CD4-positive, alpha-beta T cell (primary cell): ENCODE results near the gene MTM1. TPM values are rescaled to one million over a fixed set of nuclear protein-coding genes. Genes with fewer than 3 reads are reported as not detected.

Source experiments
- ATAC-seq: fragments of 200-7000 bp; cut with Tn5 transposase; one replicate; pipeline ENCODE4 v1.10.0; 2022; ENCODE audit warnings: mild to moderate bottlenecking; ENCODE audit not compliant: poor library complexity
- CTCF ChIA-PET: fragments of 350-600 bp; sonication (Branson Sonifier 250); formaldehyde crosslinking; loops from one replicate; lab custom pipeline; 2021; ENCODE audit warnings: antibody characterized with exemption, inconsistent platforms; lab: Charles Lee
- POLR2A ChIA-PET: fragments of 350-600 bp; sonication (Branson Sonifier 250); formaldehyde crosslinking; loops from one replicate; lab custom pipeline; 2021; ENCODE audit warnings: antibody characterized with exemption, inconsistent platforms; lab: Charles Lee
- DNase-seq, 14 experiments: peaks; one replicate each; pipeline ENCODE4 v3.0.0-alpha.2; 2013 to 2020; ENCODE audit warnings: mixed read lengths in 2 of 14
- H3K27ac ChIP-seq, 2 donors: one replicate each; pipeline versions ENCODE4 v1.5.1 to v1.7.0; 2013; ENCODE audit warnings: low read length in 2 of 2, low read depth in 1 of 2, mild to moderate bottlenecking in 1 of 2
- H3K27me3 ChIP-seq, 2 experiments: 1 replicate in 1 of 2; 2 replicates in 1 of 2; pipeline versions ENCODE4 v1.6.1 to v1.7.0; 2013; ENCODE audit warnings: low read length in 2 of 2, control low read depth in 1 of 2, mild to moderate bottlenecking in 1 of 2, moderate library complexity in 1 of 2; ENCODE audit not compliant: insufficient read depth in 2 of 2, control insufficient read depth in 1 of 2
- H3K36me3 ChIP-seq: one replicate; pipeline ENCODE4 v1.6.1; 2013; ENCODE audit warnings: low read length, control low read depth; ENCODE audit not compliant: insufficient read depth
- H3K4me1 ChIP-seq: one replicate; pipeline ENCODE4 v1.6.1; 2013; ENCODE audit warnings: low read length, control low read depth; ENCODE audit not compliant: insufficient read depth
- H3K4me3 ChIP-seq: one replicate; pipeline ENCODE4 v1.5.1; 2013; ENCODE audit warnings: mild to moderate bottlenecking, low read length, moderate library complexity
- H3K9me3 ChIP-seq, 2 experiments: 1 replicate in 1 of 2; 2 replicates in 1 of 2; pipeline versions ENCODE4 v1.6.1 to v1.7.0; 2013; ENCODE audit warnings: low read length in 2 of 2, mild to moderate bottlenecking in 2 of 2, control low read depth in 1 of 2, moderate library complexity in 1 of 2; ENCODE audit not compliant: control insufficient read depth in 1 of 2, insufficient read depth in 1 of 2
- H3K27ac Mint-ChIP-seq: one replicate; pipeline ENCODE4 v1.8.0; 2020; ENCODE audit warnings: mixed read lengths
- H3K27me3 Mint-ChIP-seq: one replicate; pipeline ENCODE4 v1.8.0; 2021; ENCODE audit warnings: mixed read lengths
- H3K36me3 Mint-ChIP-seq: one replicate; pipeline ENCODE4 v1.8.0; 2021; ENCODE audit warnings: low read depth, mixed read lengths
- H3K4me1 Mint-ChIP-seq: one replicate; pipeline ENCODE4 v1.8.0; 2021; ENCODE audit warnings: low read depth, mixed read lengths
- H3K4me3 Mint-ChIP-seq: one replicate; pipeline ENCODE4 v1.8.0; 2020; ENCODE audit warnings: mild to moderate bottlenecking, mixed read lengths
- H3K9me3 Mint-ChIP-seq: one replicate; pipeline ENCODE4 v1.8.0; 2020; ENCODE audit warnings: mixed read lengths
- CTCF ChIP-seq: fragments of 200-600 bp; IDR thresholded peaks from one replicate; pipeline ENCODE4 v1.8.0; 2022; ENCODE audit warnings: antibody characterized with exemption, mild to moderate bottlenecking
- intact Hi-C, 2 experiments: fragments of 100-400 bp; cut with DNase I in 1 of 2; cut with micrococcal nuclease in 1 of 2; formaldehyde crosslinking; loops; one replicate each; pipeline versions ENCODE4 v1.15.1 to v1.9.0; 2023 to 2025; cut with DNase I, micrococcal nuclease
- total RNA-seq, 174 experiments: library from RNA in 2 of 174; stranded (reverse) in 2 of 174; gene quantifications; one replicate each; pipeline ENCODE4 v1.2.3 and lab custom pipeline; 2021 to 2026

The MTM1 gene
- total RNA-seq, 2 experiments from 2014 or later: 20.6 to 26.9 TPM

GRCh38 chrX:150536455-150537116 is 31.8 kb upstream of the MTM1 start:
- intact Hi-C loops: no loop called here
- no peak overlapping the region for H3K4me3 ChIP-seq
- Mint-ChIP-seq H3K4me3 (no peak overlapping the region), H3K4me1 (no peaks in the 10 kb centered on the region), H3K9me3 (peaks cover 6% of the 10 kb centered on the region), H3K36me3 (no peaks in the 10 kb centered on the region), H3K27ac (no peak overlapping the region), H3K27me3 (no peaks in the 10 kb centered on the region)
- DNase-seq (no peak), ATAC-seq (no peak)
- no peak overlapping the region for H3K27ac ChIP-seq
- H3K27me3 ChIP-seq: no peaks in the 10 kb centered on the region
- no peaks in the 10 kb centered on the region for H3K4me1 ChIP-seq
- H3K36me3 ChIP-seq: no peaks in the 10 kb centered on the region
- no peak for TF ChIP-seq CTCF
- ChIA-PET CTCF (no interaction called here), POLR2A (no interaction called here)
- peaks cover 0 to 5% of the 10 kb centered on the region in 2 experiments for H3K9me3 ChIP-seq

GRCh38 chrX:150537851-150538250 is 30.6 kb upstream of the MTM1 start:
- TF ChIP-seq CTCF: no peak
- Mint-ChIP-seq H3K4me1 (no peaks in the 10 kb centered on the region), H3K9me3 (peaks cover 6% of the 10 kb centered on the region), H3K27ac (no peak overlapping the region), H3K4me3 (no peak overlapping the region), H3K27me3 (no peaks in the 10 kb centered on the region), H3K36me3 (no peaks in the 10 kb centered on the region)
- DNase-seq (no peak), ATAC-seq (no peak)
- Histone ChIP-seq H3K9me3 (peaks cover 0 to 5% of the 10 kb centered on the region in 2 experiments), H3K27me3 (no peaks in the 10 kb centered on the region), H3K4me1 (no peaks in the 10 kb centered on the region), H3K27ac (no peak overlapping the region), H3K36me3 (no peaks in the 10 kb centered on the region), H3K4me3 (no peak overlapping the region)
- POLR2A ChIA-PET: no interaction called here
- intact Hi-C loops: no loop called here
- CTCF ChIA-PET: no interaction called here

- Histone ChIP-seq H3K9me3 (peaks cover 0 to 5% of the 10 kb centered on the region in 2 experiments), H3K36me3 (no peaks in the 10 kb centered on the region), H3K27me3 (no peaks in the 10 kb centered on the region), H3K4me3 (no peak overlapping the region), H3K27ac (no peak overlapping the region), H3K4me1 (peaks cover 5% of the 10 kb centered on the region)
- Mint-ChIP-seq H3K4me3 (no peak overlapping the region), H3K9me3 (no peaks in the 10 kb centered on the region), H3K36me3 (no peaks in the 10 kb centered on the region), H3K4me1 (peaks cover 9% of the 10 kb centered on the region), H3K27ac (no peak overlapping the region), H3K27me3 (no peaks in the 10 kb centered on the region)
- no peak for ATAC-seq
- DNase-seq: no peak
- TF ChIP-seq CTCF: no peak
- ChIA-PET CTCF (no interaction called here), POLR2A (interaction anchor here (0.6 to 0.8 kb wide), 2 partner anchors 29 to 38 kb away, joined by 3 read pairs; no protein-coding TSS in a partner anchor)
- intact Hi-C loops: loop anchor here in 1 of 2 experiments (5.0 kb wide), 1 partner anchor 46 kb away; no protein-coding TSS in a partner anchor
These were observed 27.5 kb upstream of the MTM1 start for GRCh38 chrX:150540965-150541364.
